Activated CD4-positive, alpha-beta T cell treated with anti-CD3 and anti-CD28 coated beads, Interleukin-2, amount 10 ng/mL, durations not matched to agents 7 days and 5 days (primary cell): ENCODE data around the gene IRF7. TPM values are rescaled to one million over a fixed set of nuclear protein-coding genes. Genes with fewer than 3 reads are reported as not detected.

Experiments used
- CTCF ChIA-PET: fragments of 350-600 bp; sonication (Branson Sonifier 250); formaldehyde crosslinking; loops from one replicate; lab custom pipeline; 2021; ENCODE audit warnings: antibody characterized with exemption; lab: Charles Lee
- POLR2A ChIA-PET: fragments of 350-600 bp; sonication (Branson Sonifier 250); formaldehyde crosslinking; loops from one replicate; lab custom pipeline; 2021; ENCODE audit warnings: antibody characterized with exemption; lab: Charles Lee
- DNase-seq: peaks from one replicate; pipeline ENCODE4 v3.0.0-alpha.2; 2020
- H3K27ac Mint-ChIP-seq: one replicate; pipeline ENCODE4 v1.8.0; 2021; ENCODE audit warnings: mild to moderate bottlenecking, moderate library complexity, mixed read lengths
- H3K27me3 Mint-ChIP-seq: one replicate; pipeline ENCODE4 v1.8.0; 2021; ENCODE audit warnings: mixed read lengths
- H3K36me3 Mint-ChIP-seq: one replicate; pipeline ENCODE4 v1.8.0; 2021; ENCODE audit warnings: low read depth, mixed read lengths
- H3K4me1 Mint-ChIP-seq: one replicate; pipeline ENCODE4 v1.8.0; 2021; ENCODE audit warnings: mixed read lengths
- H3K4me3 Mint-ChIP-seq: one replicate; pipeline ENCODE4 v1.8.0; 2021; ENCODE audit warnings: mild to moderate bottlenecking, moderate library complexity, mixed read lengths
- H3K9me3 Mint-ChIP-seq: one replicate; pipeline ENCODE4 v1.8.0; 2021; ENCODE audit warnings: mixed read lengths
- total RNA-seq, 2 experiments: library from RNA; stranded (reverse); gene quantifications; one replicate each; pipeline ENCODE4 v1.2.3, GENCODE V29; 2021

The IRF7 gene
- total RNA-seq, 2 experiments from 2014 or later: 152 to 154 TPM

DNA sequence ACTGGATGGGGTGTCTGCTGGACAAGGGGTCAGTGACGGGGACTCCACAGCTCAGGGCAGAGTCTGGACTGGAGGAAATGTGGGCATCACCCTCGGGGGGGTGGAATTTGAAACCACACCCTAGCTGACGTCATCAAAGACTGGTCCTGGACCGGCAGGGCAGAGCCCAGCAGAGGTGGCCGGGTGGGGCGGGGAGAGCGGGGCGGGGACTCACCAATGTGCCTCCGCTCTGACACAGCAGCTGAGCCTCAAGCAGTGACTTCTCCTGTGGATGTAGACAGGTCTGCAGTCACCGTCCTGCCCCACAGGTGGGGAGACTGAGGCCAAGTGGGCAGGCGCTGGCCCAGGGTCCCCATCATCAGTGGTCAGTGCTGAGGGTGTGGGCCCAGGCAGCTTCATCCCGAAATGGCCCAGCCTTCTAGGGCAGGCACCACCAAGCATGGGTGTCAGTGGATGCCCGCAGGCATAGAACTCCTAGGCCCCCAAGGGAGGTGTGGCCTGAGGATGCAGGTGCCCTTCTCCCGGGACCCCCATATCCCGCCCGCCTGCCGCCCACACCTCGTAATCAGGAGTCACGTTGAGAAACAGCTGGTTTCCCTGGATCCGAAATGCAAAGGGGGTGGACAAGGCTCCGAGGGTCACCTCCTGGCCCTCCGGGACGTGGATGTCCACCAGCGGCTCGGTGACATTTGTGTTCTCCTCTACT, 8.4 kb upstream of the IRF7 start:
- Mint-ChIP-seq H3K27ac (no peak overlapping the region), H3K27me3 (peaks cover 22% of the 10 kb centered on the region), H3K4me3 (no peak overlapping the region), H3K9me3 (no peaks in the 10 kb centered on the region), H3K4me1 (peaks cover 15% of the 10 kb centered on the region), H3K36me3 (no peaks in the 10 kb centered on the region)
- CTCF ChIA-PET: interaction anchor here (1.9 kb wide), 1 partner anchor 72 kb away, joined by 8 read pairs; no protein-coding TSS in a partner anchor
- no peak for DNase-seq
- POLR2A ChIA-PET: no interaction called here

DNA sequence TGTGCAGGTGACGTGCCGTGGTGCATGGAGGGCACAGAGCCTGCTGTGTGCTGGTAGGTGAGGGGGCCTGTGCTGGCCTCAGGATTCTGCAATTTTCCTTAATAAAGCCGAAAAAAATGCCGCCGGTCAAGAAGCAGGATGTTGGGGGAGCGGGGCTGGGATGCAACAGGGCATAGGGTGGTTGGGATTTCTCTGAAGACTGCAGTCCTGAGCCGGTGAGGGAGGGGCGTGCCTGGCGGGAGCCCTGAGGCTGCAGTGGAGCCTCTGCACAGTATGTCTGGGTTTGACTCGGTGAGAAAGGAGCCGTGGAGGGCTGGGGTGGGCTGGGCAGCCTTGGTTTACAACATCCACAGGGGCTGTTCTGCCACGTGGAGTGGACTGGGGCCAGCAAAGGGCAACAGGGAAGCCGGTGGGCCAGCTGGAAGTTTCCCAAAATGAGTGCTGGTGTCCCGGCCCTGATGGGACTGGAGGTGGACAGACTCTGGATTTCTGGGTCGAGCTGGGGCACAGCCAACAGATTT, 7.7 kb upstream of the IRF7 start:
- H3K27me3 Mint-ChIP-seq: peaks cover 17% of the 10 kb centered on the region
- ChIA-PET POLR2A (no interaction called here), CTCF (interaction anchor here (1.9 kb wide), 1 partner anchor 73 kb away, joined by 8 read pairs; no protein-coding TSS in a partner anchor)
- H3K27ac Mint-ChIP-seq: no peak overlapping the region
- no peaks in the 10 kb centered on the region for H3K36me3 Mint-ChIP-seq
- peaks cover 8% of the 10 kb centered on the region for H3K4me1 Mint-ChIP-seq
- no peak for DNase-seq
- no peaks in the 10 kb centered on the region for H3K9me3 Mint-ChIP-seq
- H3K4me3 Mint-ChIP-seq: no peak overlapping the region

DNA sequence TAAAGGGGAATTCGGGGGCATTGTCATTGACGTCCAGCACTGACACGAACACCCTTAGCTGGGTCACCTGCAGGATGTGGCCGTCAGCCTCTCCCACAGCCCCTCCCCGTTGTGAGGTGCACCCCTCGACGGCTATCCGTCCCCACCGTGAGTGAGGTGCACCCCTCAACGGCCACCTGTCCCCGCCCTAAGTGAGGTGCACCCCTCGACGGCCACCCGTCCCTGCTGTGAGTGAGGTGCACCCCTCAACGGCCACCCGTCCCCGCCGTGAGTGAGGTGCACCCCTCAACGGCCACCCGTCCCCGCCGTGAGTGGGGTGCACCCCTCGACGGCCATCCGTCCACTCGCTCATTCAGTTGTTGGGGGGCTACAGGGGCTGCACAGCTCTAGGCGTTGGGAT, 6.1 kb upstream of the IRF7 start:
- Mint-ChIP-seq H3K27me3 (peaks cover 7% of the 10 kb centered on the region), H3K4me3 (no peak overlapping the region), H3K4me1 (peaks cover 1% of the 10 kb centered on the region), H3K27ac (no peak overlapping the region), H3K9me3 (no peaks in the 10 kb centered on the region), H3K36me3 (no peaks in the 10 kb centered on the region)
- POLR2A ChIA-PET: no interaction called here
- no peak for DNase-seq
- CTCF ChIA-PET: no interaction called here

DNA sequence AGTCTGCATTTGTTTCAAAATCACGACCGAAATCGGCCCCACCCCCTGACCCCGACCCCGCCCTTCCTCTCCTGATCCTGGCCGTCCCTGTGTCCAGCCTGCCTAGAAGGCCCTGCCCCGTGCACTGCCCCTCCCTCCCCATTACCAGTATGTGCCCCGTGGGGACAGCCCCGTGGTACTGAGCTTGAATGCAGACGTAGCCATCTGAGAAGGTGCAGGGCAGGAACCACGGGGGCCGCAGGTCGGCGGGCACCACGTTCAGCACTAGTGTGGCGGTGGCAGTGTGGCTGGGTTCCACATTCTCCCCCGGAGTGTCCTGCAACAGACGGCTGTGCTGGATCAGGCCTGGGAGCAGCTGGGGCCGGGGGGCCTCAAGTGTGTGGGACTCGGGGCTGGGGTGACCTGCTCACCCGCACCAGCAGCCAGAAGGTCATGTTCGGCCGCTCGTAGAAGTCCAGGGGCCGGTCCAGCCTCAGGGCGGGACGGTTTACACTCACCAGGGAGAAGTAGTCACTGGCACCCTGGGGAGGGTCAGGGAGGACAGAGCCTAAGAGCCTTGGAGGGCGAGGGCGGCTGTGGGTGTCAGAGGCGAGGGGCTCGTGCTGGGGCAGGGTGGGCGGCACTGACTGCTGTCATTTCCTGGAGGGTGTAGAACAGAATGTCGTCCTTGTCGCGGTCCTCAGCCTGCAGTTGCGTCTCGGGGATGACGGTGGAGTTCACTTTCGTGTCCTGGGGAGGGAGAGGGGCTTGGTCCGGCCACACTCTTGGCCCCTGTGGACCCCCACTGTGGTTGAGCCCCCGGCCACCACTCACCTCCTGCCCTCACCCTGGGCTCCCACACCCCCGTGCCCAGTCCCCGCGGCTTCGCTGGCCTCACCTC, 5.4 kb upstream of the IRF7 start:
- H3K4me3 Mint-ChIP-seq: no peak overlapping the region
- H3K27me3 Mint-ChIP-seq: peaks cover 2% of the 10 kb centered on the region
- DNase-seq: no peak
- H3K9me3 Mint-ChIP-seq: no peaks in the 10 kb centered on the region
- H3K4me1 Mint-ChIP-seq: peaks cover 8% of the 10 kb centered on the region
- no peak overlapping the region for H3K27ac Mint-ChIP-seq
- H3K36me3 Mint-ChIP-seq: no peaks in the 10 kb centered on the region
- ChIA-PET POLR2A (interaction anchor here (0.8 kb wide), 1 partner anchor 8 kb away, joined by 7 read pairs; no protein-coding TSS in a partner anchor), CTCF (no interaction called here)

DNA sequence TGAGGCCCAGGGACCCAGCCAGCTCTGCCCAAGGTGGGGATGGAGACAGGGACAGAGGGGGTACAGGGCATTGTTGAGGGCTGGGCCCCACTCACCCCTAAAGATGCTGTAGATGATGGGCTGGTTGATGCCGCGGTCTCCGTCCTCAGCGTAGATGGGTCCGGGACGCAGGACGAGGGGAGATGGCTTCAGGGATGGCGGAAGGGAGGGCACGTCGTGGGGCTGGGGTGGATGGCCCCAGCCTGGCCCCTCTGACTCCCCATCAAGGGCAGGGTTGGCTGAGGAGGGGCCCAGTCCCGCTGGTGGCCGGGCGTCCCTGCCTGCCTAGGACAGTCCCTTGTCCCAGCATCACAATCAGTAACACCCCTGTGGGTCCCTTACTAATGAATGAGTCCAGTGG, 4.5 kb upstream of the IRF7 start:
- Mint-ChIP-seq H3K36me3 (peaks cover 3% of the 10 kb centered on the region), H3K27ac (no peak overlapping the region), H3K4me3 (no peak overlapping the region), H3K27me3 (no peaks in the 10 kb centered on the region), H3K9me3 (no peaks in the 10 kb centered on the region), H3K4me1 (peaks cover 12% of the 10 kb centered on the region)
- DNase-seq: no peak
- ChIA-PET CTCF (no interaction called here), POLR2A (no interaction called here)

DNA sequence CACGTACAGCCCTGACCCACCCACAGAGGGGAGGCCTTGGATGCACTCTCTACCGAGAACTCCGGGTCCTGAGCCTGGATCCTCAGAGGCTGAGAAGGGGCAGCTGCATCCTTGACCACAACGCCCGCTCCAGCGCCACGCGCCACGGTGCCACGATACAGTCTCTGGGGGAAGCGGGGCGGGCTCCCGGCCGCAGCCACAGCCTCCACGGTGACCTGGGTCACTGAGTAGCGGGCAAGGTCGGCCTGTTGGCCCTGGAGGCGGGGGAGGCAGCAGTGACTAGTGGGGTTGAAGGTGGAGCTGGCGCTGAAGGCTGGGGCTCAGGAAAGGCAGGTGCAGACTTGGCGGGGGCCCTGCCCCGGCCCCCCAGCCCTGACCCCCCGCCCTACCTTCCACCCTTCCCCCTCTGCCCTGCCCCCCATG, 3.9 kb upstream of the IRF7 start:
- POLR2A ChIA-PET: no interaction called here
- no peak overlapping the region for H3K4me3 Mint-ChIP-seq
- no peaks in the 10 kb centered on the region for H3K27me3 Mint-ChIP-seq
- H3K4me1 Mint-ChIP-seq: peaks cover 12% of the 10 kb centered on the region
- no peaks in the 10 kb centered on the region for H3K9me3 Mint-ChIP-seq
- peaks cover 6% of the 10 kb centered on the region for H3K36me3 Mint-ChIP-seq
- CTCF ChIA-PET: no interaction called here
- no peak overlapping the region for H3K27ac Mint-ChIP-seq
- no peak for DNase-seq

DNA sequence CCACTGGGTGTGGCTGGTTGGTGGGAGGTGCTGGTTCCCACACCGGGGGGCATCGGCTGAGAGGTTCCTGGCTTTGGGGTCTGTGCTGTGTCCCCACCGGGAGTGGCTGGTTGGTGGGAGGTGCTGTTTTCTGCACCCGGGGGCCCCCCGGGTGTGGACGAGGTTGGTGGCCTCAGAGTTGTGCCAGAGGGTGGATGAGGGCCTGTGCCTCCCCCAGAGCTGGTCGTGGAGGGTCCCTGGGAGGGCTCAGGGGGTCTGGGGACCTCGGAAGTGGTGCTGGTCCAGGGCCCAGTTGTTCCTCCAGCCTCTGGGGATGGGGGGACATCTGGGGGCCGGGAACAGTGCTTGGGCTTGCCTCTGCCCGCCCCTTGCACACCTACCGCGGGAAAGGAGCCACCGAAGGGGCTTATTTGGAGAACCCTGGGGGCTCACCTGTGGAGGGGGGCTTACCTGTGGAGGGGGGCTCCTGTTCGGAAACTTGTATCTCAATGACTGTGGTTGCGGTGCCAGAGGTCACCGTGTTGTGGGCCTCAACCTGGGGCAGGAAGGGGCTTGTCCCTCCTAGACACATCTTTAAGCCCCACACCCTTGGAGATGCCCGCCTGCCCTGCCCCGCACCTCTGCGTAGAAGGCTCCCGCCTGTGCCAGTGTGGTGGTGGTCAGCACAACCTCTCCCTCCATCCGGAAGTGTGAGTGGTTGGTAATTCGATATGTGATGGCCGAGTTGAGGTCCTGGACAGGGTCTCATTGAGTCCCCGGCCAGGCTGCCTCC, 3.3 kb upstream of the IRF7 start:
- ChIA-PET POLR2A (no interaction called here), CTCF (no interaction called here)
- H3K9me3 Mint-ChIP-seq: no peaks in the 10 kb centered on the region
- H3K4me1 Mint-ChIP-seq: peaks cover 16% of the 10 kb centered on the region
- no peak overlapping the region for H3K4me3 Mint-ChIP-seq
- peaks cover 12% of the 10 kb centered on the region for H3K36me3 Mint-ChIP-seq
- no peak for DNase-seq
- H3K27ac Mint-ChIP-seq: no peak overlapping the region
- no peaks in the 10 kb centered on the region for H3K27me3 Mint-ChIP-seq

DNA sequence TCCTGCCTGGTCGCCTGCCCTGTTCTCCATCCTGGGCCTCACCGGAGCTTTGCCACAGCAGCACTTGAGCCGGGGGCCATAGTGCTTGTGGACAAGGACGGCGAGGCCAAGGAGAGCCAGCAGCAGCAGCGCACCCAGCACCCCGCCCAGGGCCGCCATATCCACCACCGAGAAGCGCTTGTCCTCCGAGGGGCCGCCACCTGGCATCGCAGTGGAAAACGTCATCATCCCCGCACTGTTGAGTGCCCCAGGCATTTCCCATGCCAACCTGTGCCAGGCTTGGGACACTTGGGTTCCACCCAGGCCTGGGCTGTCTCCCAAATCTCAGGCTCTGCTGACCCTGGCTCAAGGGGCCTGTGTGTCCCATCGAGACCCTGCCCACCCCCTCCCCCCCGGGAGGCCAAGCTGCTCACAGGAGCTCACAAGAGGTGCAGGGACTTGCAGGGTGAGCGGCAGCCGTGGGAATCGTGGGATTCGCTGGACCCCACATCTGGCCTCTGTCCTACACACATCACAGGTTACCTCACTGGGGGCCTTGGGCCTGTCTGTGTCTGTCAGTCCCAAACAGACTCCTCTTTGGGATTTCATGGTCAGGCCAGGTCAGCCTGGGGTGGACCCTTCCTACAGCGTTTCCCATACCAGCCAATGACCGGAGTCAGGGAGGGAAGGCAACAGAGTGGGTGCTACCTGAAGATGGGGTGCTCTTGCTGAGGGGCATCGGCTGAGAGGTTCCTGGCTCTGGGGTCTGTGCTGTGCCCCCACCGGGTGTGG, 2.3 kb upstream of the IRF7 start:
- Mint-ChIP-seq H3K4me3 (no peak overlapping the region), H3K4me1 (peaks cover 22% of the 10 kb centered on the region), H3K36me3 (peaks cover 18% of the 10 kb centered on the region), H3K27ac (peak overlapping the region; percentile 13), H3K9me3 (no peaks in the 10 kb centered on the region), H3K27me3 (no peaks in the 10 kb centered on the region)
- POLR2A ChIA-PET: no interaction called here
- DNase-seq: no peak
- CTCF ChIA-PET: no interaction called here

DNA sequence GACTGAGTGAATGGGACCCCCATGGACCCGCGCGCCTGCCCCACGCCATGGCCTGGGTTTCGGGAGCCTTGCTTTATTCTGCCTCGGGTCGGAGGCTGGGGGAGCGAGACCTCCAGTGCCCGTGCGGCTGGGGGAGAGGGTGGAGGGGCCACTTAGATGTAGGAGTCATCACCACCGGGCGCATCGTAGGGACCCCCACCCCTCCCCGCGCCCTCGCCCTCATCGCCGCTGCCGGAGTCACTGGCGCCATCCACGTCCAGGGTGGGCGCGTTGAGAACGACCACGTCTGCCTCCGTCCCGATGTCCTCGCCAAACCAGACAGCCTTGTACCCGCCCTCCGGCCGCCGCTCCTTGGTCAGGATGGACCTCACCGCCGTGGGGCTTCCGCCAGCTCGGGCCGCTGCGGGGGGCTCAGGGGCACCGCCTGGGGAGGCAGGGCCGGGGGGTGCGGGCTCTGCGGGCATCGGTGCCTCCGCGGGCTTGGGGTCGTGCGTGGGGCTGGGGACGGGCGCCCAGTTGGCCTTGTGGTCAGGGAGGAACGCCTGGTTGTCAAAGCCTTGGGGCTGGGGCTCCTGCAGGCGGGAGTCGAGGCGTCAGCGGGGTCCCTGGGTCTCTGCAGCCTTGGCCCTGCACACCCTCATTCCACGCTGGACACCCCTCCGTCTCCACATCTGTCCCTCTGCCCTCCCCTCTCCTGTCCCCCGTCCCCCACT, 1.6 kb upstream of the IRF7 start:
- Mint-ChIP-seq H3K4me1 (peaks cover 22% of the 10 kb centered on the region), H3K4me3 (no peak overlapping the region), H3K27me3 (no peaks in the 10 kb centered on the region), H3K36me3 (peaks cover 20% of the 10 kb centered on the region), H3K27ac (no peak overlapping the region), H3K9me3 (no peaks in the 10 kb centered on the region)
- DNase-seq: no peak
- ChIA-PET CTCF (no interaction called here), POLR2A (no interaction called here)

DNA sequence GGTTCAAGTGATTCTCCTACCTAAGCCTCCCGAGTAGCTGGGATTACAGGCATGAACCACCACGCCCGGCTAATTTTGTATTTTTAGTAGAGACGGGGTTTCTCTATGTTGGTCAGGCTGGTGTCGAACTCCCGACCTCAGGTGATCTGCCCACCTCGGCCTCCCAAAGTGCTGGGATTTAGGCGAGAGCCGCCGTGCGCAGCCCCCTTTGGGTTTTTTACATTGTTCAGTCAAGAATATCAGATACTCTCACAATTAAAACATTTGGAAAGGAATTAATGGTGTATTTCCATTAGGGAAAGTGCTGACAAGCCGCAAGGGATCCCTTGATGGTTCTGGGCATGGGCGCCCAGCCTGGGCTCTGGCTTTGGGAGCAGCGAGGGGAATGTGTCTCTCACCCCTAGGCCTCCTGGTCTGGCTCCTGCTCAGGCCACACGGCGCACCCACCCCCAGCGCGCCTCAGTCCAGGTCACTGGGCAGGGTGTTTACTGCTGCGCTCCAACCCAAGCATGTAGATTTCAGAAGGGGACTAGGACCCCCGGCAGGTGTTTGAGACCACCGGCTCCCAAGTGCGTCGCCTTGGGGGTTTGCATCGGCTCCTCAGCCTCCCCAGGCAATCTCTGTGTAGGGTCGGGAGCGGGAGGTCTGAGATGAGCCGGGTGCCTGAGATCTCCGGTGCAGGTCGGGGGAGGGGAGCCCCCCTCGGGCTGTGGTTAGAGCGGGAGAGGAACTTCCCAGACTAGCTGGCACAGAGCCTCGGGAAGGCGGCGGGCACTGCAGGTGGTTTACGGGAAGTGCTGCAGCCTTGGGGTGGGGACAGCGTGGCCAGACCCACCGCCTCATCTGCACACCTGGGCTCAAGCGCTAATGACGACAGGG, 809 bp upstream of the IRF7 start:
- Mint-ChIP-seq H3K4me3 (peak overlapping the region; percentile 91), H3K9me3 (no peaks in the 10 kb centered on the region), H3K4me1 (peaks cover 25% of the 10 kb centered on the region), H3K27ac (peak overlapping the region; percentile 95), H3K36me3 (peaks cover 27% of the 10 kb centered on the region), H3K27me3 (no peaks in the 10 kb centered on the region)
- DNase-seq: no peak
- ChIA-PET POLR2A (interaction anchor here (0.6 kb wide), 1 partner anchor 300 kb away, joined by 5 read pairs; no protein-coding TSS in a partner anchor), CTCF (interaction anchor here (0.6 to 1.5 kb wide), 3 partner anchors 9 to 366 kb away, joined by 3 read pairs; no protein-coding TSS in a partner anchor)
